Measurements from ENCODE around the gene PDCD7. TPM values are rescaled to one million over a fixed set of nuclear protein-coding genes. Genes with fewer than 3 reads are reported as not detected.

PDCD7 gene, protein sequence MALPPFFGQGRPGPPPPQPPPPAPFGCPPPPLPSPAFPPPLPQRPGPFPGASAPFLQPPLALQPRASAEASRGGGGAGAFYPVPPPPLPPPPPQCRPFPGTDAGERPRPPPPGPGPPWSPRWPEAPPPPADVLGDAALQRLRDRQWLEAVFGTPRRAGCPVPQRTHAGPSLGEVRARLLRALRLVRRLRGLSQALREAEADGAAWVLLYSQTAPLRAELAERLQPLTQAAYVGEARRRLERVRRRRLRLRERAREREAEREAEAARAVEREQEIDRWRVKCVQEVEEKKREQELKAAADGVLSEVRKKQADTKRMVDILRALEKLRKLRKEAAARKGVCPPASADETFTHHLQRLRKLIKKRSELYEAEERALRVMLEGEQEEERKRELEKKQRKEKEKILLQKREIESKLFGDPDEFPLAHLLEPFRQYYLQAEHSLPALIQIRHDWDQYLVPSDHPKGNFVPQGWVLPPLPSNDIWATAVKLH
- 9.9 TPM in 2 replicates for total RNA-seq

DNA sequence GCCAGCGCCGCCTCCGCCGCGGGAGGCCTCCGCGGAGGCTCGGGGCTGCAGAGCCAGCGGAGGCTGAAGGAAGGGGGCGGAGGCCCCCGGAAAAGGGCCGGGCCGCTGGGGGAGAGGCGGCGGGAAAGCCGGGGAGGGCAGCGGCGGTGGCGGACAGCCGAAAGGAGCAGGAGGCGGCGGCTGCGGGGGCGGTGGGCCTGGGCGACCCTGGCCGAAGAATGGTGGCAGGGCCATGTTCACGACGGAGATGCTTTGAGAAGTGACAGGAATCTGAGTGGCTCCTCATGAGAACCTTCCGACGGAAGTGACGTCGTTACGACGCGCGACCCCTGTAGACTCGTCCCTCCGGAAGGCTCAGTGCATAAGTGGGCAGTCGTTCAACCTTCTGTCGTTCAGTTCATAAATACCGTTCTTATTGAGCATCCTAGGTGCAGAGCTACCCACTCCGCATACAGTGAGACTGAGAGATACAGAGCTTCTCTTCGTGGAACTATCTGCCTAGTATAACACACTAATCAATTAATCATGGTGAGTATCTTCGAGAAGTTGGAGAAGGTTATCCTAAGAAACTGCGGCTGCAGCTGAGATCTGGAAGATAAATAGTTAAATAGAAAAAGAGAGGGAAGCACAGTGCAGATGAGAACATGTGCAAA lies at the start of gene PDCD7:
Gene PDCD7 (minus strand): TSS at position 261 of the 653 bp plus-strand sequence. CDS start 27 bp downstream, at position 234.

DNA sequence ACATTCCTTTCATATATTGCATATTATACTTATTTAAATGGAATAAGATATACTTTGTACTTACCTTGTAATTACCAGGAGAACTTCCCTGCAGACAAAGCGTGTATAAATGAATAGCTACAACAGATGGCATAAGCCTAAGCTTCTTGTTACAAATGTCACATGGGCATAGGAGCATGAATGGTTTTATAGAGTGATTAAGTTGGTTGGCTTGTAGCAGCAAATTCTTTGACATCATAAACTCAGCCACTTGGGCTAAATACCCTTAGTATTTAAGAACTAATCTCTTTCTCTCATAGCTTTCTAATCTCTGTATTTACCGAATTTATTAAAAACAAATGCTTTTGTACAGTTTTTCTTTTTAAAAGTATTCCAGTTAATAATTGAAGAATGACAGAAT lies 18.5 kb downstream of the PDCD7 start, which contains the start of gene UBAP1L:
Gene UBAP1L (minus strand): TSS at position 115 of the 400 bp plus-strand sequence. CDS start 8,985 bp downstream, outside the sequence.

DNA sequence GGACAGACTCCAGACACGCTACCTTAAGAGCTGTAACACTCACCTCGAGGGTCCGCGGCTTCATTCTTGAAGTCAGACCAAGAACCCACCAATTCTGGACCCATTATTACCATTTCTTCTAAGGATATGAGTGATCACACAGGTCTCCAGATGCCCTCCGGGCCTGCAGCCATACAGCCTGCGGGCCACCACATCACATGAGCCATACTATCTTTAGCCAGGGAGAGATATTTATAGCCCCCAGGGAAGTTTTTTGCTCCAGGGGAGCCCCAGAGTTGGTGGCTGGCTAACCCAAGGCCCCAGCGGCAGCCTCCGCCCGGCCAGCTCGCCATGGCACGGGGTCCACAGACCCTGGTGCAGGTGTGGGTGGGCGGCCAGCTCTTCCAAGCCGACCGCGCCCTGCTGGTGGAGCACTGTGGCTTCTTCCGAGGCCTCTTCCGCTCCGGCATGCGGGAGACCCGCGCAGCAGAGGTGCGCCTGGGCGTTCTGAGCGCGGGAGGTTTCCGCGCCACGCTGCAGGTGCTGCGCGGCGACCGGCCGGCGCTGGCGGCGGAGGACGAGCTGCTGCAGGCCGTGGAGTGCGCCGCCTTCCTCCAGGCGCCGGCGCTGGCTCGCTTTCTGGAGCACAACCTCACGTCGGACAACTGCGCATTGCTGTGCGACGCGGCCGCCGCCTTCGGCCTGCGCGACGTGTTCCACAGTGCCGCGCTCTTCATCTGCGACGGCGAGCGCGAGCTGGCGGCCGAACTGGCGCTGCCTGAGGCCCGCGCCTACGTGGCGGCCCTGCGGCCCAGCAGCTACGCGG lies 56.9 kb downstream of the PDCD7 start, which contains the start of gene KBTBD13:
Gene KBTBD13 (plus strand): TSS at position 261 of the 805 bp plus-strand sequence. CDS start 70 bp downstream, at position 331.

DNA sequence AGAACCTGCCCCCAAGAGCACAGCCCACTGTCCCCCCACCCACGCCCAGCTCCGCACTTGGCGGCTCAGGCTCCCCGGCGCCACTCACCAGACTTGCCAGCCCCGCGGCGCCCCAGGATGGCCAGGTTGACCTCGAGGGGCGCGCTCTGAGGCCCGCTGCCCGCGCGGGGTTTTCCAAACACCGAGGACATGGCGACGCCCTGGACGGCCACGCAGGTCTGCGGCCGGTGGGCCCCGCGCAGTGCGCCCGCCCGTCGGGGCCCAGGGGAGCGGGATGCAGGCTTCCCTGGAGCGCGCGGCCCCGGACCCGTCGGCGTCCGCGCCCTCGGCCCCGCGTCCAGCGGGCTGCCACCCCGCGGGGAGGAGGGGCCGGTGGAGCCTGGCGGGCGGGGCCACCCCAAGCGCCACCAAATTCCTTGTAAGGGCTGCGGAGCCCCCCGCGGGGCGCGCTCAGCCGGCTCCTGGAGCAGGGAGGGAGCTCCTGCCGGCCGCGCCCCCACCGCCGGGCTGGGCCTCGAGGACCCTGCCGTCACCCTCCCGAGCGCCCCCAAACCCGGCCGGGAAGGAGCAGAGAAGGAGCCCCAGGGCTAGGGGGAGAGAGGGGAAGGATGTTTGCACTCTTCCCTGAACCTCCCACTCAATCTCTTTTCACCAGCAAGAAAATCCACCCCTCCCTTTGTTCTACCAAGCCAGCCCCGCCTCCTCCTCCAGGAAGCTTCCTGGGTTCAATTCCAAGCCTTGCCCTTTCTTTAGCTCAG lies 65.8 kb downstream of the PDCD7 start, which contains the start of gene RASL12:
Gene RASL12 (minus strand): TSS at position 347 of the 758 bp plus-strand sequence. CDS start 156 bp downstream, at position 191.

Other genes starting within 250 kb of the PDCD7 start
- 0.65 and 0.76 TPM in 2 replicates for gene ANKDD1A, start 221.9 kb downstream of the PDCD7 start, total RNA-seq
- 57.2 and 106 TPM in 2 replicates for gene SPG21, start 143.9 kb downstream of the PDCD7 start, total RNA-seq
- gene MTFMT, start 104.2 kb downstream of the PDCD7 start, total RNA-seq, result 18.4 and 25.4 TPM in 2 replicates
- gene SLC51B, start 88.4 kb downstream of the PDCD7 start, total RNA-seq, result not detected in 2 replicates
- gene RASL12, start 65.8 kb downstream of the PDCD7 start, total RNA-seq, result not detected in 2 replicates
- gene KBTBD13, start 57.1 kb downstream of the PDCD7 start, total RNA-seq, result not detected in 2 replicates
- gene UBAP1L, start 18.6 kb downstream of the PDCD7 start, total RNA-seq, result 0.33 and 0.89 TPM in 2 replicates
- gene CLPX, start 51.5 kb upstream of the PDCD7 start, total RNA-seq, result 15.3 and 15.8 TPM in 2 replicates
- 0.13 TPM in 1 of 2 replicates, not detected in the other for gene CILP, start 77.7 kb upstream of the PDCD7 start, total RNA-seq
- gene PARP16, start 153.1 kb upstream of the PDCD7 start, total RNA-seq, result 6.2 and 11.9 TPM in 2 replicates
- not detected in 2 replicates for gene RNU5A-1, start 162.2 kb upstream of the PDCD7 start, total RNA-seq
- gene RNU5B-1, start 170.9 kb upstream of the PDCD7 start, total RNA-seq, result not detected in 2 replicates
- 0.25 TPM in 1 of 2 replicates, not detected in the other for gene IGDCC3, start 244.2 kb upstream of the PDCD7 start, total RNA-seq